HG02798 (cell line): ENCODE results near the gene ANKRD18B.
"Not testable (repeated sequence)": the region's sequence is repeated elsewhere in the genome, so short reads cannot be mapped to it uniquely, and the experiment has no call there.

ENCODE experiments used
- ATAC-seq: cut with Tn5 transposase; IDR thresholded peaks from one replicate; pipeline ENCODE4 v1.9.1; 2021; ENCODE audit warnings: mild to moderate bottlenecking; ENCODE audit not compliant: unreplicated experiment, poor library complexity

Gene ANKRD18B

GRCh38 chr9:33528069-33528468 is 4.0 kb downstream of the ANKRD18B start:
- ATAC-seq, result not testable (repeated sequence)

DNA sequence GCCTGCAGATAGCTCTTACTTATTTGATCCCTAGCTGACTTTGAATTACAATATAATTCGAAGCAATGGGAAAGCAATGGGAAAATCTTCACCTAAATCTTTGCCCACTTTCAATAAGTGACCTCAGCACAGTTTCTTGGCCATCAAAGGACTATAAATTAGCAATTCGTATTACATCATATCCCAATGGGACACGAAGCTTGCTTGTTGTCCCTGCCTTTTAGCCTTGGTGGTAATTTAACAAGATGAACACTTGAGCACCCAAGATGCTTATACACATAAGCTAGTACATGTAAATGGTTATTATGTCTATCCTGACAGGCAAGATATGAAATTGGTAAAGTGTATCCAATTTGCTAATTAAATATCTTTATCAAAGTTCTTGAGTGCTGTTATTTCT is 9.9 kb downstream of the ANKRD18B start:
- ATAC-seq, result not testable (repeated sequence)

GRCh38 chr9:33535541-33535940 is 11.5 kb downstream of the ANKRD18B start:
- ATAC-seq, result no peak

GRCh38 chr9:33543463-33543862 is 19.4 kb downstream of the ANKRD18B start:
- ATAC-seq, result not testable (repeated sequence)

GRCh38 chr9:33545715-33546114 is 21.7 kb downstream of the ANKRD18B start:
- not testable (repeated sequence) for ATAC-seq

- ATAC-seq, result not testable (repeated sequence)
These were observed 24.8 kb downstream of the ANKRD18B start for GRCh38 chr9:33548816-33549215.

DNA sequence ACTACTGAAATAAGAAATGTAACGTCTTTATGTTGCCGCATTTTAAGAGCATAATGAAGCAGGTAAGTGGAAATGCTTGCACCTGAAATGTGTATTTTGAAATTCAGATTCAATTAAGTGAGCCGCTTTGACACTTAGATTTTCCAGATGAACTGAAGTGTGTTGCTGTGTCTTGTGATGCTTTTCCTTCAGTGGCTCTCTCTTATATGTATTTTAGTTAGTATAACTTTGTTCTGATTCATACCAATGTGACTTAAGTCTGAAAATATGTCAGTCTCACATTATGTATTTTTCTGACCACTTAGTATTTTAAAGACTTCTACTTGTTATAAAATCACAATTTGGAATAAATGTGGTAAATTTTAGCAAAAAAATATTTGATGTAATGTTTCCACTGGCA is 25.4 kb downstream of the ANKRD18B start:
- not testable (repeated sequence) for ATAC-seq

- not testable (repeated sequence) for ATAC-seq
These were observed 27.1 kb downstream of the ANKRD18B start for GRCh38 chr9:33551183-33551582.

DNA sequence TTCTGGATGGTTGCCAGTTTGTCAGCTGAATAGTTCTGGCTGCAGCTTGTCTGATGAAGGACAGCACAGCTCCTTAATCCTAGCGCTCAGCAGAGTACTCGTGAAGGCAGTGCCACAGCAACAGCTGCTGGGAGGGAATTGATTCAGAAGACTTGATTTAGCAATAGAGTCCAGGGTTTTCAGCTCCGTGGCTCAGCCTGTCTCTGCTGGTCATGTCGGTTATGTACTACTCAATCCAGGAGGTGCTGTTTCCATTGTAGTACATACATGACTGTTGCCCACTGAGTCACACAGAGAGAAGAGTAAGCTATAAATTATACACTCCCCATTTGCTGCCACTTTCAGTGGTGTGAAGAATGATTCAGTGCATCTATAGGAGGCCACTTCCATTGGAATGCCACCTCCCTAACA is 28.3 kb downstream of the ANKRD18B start:
- ATAC-seq, result not testable (repeated sequence)

GRCh38 chr9:33560217-33560616 is 36.2 kb downstream of the ANKRD18B start:
- ATAC-seq, result not testable (repeated sequence)

- not testable (repeated sequence) for ATAC-seq
These were observed 38.1 kb downstream of the ANKRD18B start for GRCh38 chr9:33562196-33562595.

DNA sequence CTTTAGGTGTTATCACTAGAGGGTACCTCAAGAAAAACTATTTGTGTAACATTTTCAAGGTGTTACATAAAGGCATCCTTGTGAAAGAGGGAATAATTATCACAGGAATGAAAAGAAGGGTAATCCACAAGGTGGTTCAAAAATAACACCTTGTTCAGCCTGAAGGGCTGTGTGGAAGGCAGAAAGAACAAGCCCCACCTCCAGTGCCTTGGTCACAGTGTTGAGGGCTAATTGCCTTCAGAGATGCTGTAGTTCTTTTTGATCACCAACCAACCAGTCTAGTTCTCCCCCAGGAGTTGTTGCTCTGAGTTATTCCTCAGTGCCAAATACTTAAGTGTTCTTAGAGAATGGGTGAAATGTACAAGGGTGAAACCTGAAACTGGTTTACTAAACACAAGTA is 43.7 kb downstream of the ANKRD18B start:
- not testable (repeated sequence) for ATAC-seq

DNA sequence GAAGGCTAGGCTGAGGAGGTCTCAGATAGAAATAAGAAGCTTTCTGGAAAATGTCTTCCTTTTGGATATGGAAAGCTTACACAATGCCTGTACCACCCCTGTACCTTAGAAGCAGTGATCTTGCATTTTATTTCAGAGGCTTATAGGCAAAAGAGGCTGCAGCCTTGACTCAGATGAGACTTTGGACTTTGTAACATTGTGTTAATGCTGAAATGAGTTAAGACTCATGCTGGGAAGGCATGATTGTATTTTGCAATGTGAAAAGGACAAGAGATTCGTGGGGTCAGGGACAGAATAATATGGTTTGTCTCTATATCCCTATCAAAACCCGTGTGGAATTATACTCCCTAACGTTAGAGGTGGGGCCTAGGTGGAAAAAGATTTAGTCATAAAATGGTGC is 53.7 kb downstream of the ANKRD18B start:
- ATAC-seq, result not testable (repeated sequence)

DNA sequence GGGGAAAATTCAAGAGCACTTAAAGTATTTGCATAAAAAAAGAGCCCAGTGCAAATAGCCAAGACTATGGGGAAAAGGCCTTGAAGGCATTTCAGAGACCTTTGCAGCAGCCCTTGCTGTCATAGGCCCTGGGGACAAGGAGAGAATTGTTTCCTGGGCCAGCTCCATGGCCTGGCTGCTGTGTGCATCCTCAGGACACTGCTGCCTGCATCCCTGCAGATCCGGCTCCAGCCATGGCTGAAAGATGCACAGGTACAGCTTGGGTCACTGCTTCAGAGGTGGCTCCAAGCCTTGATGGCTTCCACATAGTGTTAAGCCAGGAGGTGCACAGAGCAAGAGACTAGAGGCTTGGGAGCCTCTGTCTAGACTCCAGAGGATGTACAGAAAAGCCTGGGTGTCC is 55.9 kb downstream of the ANKRD18B start:
- ATAC-seq, result not testable (repeated sequence)

DNA sequence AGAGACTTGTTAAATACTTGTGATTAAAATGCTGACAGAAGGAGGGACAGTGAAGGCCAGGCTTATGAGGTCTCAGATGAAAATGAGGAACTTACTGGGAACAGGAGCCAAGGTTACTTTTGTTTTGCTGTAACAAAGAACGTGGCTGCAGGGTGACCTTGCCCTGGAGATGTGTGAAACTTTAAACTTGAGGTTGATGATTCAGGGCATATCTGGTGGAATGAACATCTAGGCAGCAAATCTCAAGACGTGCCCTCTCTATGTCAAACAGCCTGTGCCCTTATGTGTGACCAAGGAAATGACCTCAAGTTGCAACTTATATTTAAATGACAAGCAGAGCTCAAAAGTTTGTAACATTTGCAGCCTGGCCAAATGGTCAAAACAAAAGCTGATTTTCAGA is 58.6 kb downstream of the ANKRD18B start:
- not testable (repeated sequence) for ATAC-seq

- ATAC-seq, result not testable (repeated sequence)
These were observed 62.1 kb downstream of the ANKRD18B start for GRCh38 chr9:33586128-33586527.

GRCh38 chr9:33587799-33588198 is 63.7 kb downstream of the ANKRD18B start:
- not testable (repeated sequence) for ATAC-seq

GRCh38 chr9:33588876-33589275 is 64.8 kb downstream of the ANKRD18B start:
- not testable (repeated sequence) for ATAC-seq

DNA sequence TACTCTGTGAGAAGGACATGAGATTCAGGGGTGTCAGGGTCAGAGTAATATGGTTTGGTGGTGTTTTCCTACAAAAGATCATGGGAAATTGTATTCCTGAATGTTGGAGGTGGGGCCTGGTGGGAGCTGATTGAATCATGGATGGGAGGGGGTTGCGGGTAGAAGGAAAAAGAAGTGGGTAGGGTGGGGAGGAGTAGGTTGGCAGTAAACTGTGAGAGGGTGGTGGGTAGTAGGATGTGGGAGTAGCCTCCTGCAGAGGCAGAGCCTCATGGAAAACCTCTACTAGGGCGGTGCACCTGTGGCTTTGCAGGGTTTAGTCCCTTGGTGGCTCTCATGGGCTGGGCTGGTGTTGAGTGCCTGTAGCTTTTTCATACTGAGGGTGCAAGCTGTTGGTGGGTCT is 66.8 kb downstream of the ANKRD18B start:
- not testable (repeated sequence) for ATAC-seq

GRCh38 chr9:33596974-33597373 is 72.9 kb downstream of the ANKRD18B start:
- ATAC-seq, result not testable (repeated sequence)

DNA sequence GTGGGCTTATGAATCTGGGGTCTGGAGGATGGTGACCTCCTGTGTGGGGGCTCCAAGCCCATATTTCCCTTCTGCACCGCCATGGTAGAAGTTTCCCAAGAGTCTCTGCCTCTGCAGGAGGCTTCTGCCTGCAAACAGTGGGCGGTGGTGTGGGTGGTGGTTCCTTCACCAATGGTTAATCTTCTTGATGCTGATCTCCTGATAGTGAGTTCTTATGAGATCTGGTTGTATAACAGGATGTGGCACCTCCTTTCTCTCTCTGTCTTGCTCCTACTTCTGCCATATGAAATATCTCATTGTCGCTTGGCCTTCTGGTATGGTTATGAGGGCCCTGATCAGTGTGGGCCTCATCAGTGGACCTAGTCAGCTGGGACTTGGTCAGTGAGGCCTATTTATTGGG is 73.3 kb downstream of the ANKRD18B start:
- not testable (repeated sequence) for ATAC-seq

DNA sequence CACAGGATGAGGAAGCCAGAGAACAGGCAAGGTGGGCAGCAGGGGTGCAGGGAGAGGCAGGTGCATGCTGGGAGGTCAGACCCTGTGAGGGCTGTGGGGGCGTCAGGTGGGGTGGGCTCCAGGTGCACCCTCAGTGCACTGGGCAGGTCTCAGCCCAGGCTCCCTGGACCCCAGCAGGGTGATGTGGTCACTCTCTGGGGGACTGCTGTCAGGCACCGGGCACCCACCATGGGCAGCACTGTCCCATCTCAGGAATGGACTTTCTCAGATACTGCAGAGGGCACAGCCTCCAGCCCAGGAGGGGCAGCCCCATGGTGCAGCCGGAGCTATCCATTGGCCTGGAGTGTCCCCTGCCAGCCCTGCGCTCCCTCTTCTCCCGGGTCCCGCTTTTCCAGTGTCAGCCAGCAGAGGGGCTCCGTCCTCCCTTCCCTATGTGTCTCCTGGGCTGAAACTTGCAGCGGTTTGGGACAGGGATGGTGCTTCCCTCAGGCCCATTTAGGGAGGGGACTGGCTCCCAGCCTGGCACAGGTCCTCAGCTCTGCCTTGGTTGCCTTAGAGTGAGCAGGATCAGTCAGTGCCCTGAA is 74.8 kb downstream of the ANKRD18B start:
- ATAC-seq, result not testable (repeated sequence)
